ENCODE measurements around the gene MTFR2.

Gene MTFR2

DNA sequence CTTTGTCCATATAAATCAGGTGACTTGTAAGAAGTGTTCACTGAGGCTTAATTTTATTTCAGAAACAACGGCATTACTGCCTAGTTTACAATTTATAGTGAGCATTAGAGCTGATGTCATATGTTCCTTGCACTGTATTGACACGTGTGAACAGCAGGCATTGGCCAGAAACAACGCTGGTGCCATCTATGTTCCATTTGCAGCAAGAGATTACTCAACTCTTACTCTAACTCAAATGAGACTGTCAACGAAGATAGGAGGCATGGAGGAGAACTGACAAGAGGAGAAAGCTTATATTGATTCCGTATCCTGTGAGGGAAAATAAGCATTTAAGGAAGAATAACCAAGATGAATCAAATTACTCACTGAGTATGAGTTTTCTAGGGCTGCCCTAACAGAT lies 48.4 kb downstream of the MTFR2 start:
- no peak overlapping the region for H3K27ac ChIP-seq (ENCODE audit: low read depth, low read length)
- no peaks in the 10 kb centered on the region for H3K36me3 ChIP-seq (ENCODE audit: control insufficient read depth, insufficient read depth, low read length)
- no peaks in the 10 kb centered on the region for H3K4me1 ChIP-seq (ENCODE audit: control insufficient read depth, insufficient read depth, low read length)
- no peaks in the 10 kb centered on the region for H3K27me3 ChIP-seq (ENCODE audit: control insufficient read depth, insufficient read depth, low read length)
- no peak overlapping the region for H3K4me3 ChIP-seq (ENCODE audit: low read length)
- no peak overlapping the region for H3K9ac ChIP-seq (ENCODE audit: low read length)

DNA sequence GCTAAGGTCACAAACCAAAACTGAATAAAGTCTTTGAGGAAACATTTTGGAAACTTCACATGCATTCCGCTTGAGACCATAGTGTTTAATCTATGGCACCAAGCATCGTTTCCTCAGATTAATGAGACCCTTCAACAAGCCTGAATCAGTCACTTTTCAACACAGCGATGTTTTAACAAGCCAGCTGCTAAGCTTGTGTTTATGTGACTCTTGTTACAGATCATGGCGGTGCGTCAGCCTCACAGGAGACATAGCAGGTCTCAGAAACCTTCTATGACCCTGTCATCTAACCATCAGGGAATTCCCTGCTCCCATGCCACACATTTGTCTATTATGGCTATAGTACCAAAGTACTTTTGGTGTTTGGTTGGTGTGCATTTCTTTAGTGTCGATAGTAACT lies 57.2 kb downstream of the MTFR2 start:
- H3K9ac ChIP-seq (ENCODE audit: low read length), result no peak overlapping the region

DNA sequence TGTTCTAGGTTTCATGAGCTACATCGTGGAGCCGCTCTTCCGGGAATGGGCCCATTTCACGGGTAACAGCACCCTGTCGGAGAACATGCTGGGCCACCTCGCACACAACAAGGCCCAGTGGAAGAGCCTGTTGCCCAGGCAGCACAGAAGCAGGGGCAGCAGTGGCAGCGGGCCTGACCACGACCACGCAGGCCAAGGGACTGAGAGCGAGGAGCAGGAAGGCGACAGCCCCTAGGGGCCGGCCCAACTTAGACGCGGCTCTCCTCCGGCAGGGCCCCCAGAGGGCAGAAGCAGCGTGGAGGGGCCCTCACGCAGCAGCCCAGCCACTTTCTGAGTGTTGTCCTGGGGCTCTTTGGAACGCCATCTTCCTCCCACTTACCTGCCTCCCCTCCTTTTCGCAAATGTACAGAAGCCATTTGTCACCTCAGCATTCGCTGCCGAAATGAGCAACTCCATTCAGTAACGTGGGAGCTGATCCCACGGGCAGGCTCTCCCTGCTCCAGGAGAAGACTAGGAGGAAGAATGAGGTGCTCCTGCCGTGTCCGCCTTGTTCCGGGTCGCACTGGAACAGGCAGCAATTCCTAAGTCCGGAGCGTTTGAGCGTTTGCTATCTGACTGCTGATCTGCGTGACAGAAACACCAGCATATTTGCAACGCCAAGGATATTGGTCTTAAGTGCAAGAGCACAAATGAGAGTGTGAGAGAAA lies 58.4 kb downstream of the MTFR2 start:
- H3K4me1 ChIP-seq (ENCODE audit: control insufficient read depth, insufficient read depth, low read length), result no peaks in the 10 kb centered on the region
- H3K27ac ChIP-seq (ENCODE audit: low read depth, low read length), result no peak overlapping the region
- no peak overlapping the region for H3K9ac ChIP-seq (ENCODE audit: low read length)
- no peak overlapping the region for H3K4me3 ChIP-seq (ENCODE audit: low read length)
- H3K36me3 ChIP-seq (ENCODE audit: control insufficient read depth, insufficient read depth, low read length), result no peaks in the 10 kb centered on the region
- no peaks in the 10 kb centered on the region for H3K27me3 ChIP-seq (ENCODE audit: control insufficient read depth, insufficient read depth, low read length)

More for the DNA sequence above, 57.2 kb downstream of the MTFR2 start:
- Histone ChIP-seq H3K4me3 (ENCODE audit: low read length) (no peak overlapping the region), H3K27ac (ENCODE audit: low read depth, low read length) (no peak overlapping the region), H3K4me1 (ENCODE audit: control insufficient read depth, insufficient read depth, low read length) (no peaks in the 10 kb centered on the region), H3K36me3 (ENCODE audit: control insufficient read depth, insufficient read depth, low read length) (no peaks in the 10 kb centered on the region), H3K27me3 (ENCODE audit: control insufficient read depth, insufficient read depth, low read length) (no peaks in the 10 kb centered on the region)

DNA sequence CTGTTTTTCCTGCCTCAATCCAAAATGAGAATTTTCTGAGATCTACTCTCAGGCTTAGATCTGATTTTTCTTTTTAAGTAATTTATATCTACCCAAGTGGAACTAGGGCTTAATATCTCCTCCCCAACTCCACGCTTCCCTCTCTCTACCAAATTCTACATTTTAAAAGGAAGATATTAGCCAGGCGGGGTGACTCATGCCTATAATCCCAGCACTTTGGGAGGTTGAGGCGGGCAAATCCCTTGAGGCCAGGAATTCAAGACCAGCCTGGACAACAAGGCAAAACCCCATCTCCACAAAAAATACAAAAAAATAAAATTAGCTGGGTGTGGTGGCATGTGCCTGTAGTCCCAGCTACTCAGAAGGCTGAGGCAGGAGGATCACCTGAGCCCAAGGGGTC lies 61.0 kb downstream of the MTFR2 start:
- Histone ChIP-seq H3K27me3 (ENCODE audit: control insufficient read depth, insufficient read depth, low read length) (no peaks in the 10 kb centered on the region), H3K36me3 (ENCODE audit: control insufficient read depth, insufficient read depth, low read length) (no peaks in the 10 kb centered on the region), H3K4me1 (ENCODE audit: control insufficient read depth, insufficient read depth, low read length) (no peaks in the 10 kb centered on the region), H3K27ac (ENCODE audit: low read depth, low read length) (no peak overlapping the region), H3K9ac (ENCODE audit: low read length) (no peak overlapping the region), H3K4me3 (ENCODE audit: low read length) (no peak overlapping the region)

DNA sequence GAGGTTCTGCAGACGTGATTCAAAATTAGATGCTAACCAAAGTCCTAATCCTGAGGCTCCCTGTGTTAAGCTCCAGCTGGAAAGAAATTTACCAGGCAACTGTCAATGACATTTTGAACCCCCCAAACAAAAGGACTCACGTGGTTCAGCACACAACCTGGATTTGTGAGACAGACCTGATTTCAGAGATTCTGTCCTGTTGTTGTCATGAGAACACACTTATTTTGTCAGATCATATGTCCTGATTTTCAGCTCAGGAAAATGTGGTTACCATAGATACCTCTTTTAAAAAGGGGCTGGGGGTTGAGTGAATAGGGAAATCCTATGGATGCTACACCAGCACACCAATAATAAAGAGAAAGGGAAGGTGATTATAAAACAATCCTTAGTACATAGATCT lies 61.6 kb downstream of the MTFR2 start:
- Histone ChIP-seq H3K4me1 (ENCODE audit: control insufficient read depth, insufficient read depth, low read length) (no peaks in the 10 kb centered on the region), H3K4me3 (ENCODE audit: low read length) (no peak overlapping the region), H3K27me3 (ENCODE audit: control insufficient read depth, insufficient read depth, low read length) (no peaks in the 10 kb centered on the region), H3K36me3 (ENCODE audit: control insufficient read depth, insufficient read depth, low read length) (no peaks in the 10 kb centered on the region), H3K9ac (ENCODE audit: low read length) (no peak overlapping the region), H3K27ac (ENCODE audit: low read depth, low read length) (no peak overlapping the region)

DNA sequence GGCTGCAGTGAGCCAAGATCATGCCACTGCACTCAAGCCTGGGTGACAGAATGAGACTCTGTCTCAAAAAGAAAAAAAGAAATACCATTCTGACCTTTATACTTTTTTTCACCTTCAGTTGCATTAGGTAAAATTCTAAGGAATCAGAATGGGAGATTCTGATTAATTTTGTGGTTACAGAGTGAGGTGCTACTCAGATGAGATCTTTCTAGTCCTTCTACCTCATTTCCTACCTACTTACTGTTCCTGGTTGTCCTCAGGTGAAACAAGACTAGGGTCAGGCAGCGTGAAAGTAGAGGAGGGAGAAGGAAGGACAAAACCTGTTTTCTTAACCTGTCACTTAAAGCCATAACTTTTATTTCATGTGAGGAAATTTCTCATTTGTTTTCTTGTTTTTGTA lies 63.7 kb downstream of the MTFR2 start:
- no peaks in the 10 kb centered on the region for H3K27me3 ChIP-seq (ENCODE audit: control insufficient read depth, insufficient read depth, low read length)

DNA sequence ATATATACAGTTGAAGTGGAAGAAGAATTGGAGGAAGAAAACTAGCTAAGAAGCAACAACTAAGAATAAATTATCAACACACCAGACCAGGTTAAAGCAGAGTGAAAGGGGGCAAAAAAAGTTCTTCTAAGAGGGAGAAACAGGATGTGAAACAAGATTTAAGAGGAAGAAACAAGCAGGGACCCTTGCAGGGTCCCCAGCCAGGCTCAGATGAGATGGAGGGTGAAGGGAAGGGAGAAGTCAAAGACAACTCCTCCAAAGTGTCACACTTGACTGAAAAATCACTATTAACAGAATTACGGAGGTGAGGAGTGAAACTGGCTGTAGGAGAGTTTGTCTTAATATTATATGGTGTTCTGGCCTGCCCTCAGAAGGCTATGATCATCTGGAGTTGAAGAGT lies 65.4 kb downstream of the MTFR2 start:
- H3K4me1 ChIP-seq (ENCODE audit: control insufficient read depth, insufficient read depth, low read length), result peaks cover 2% of the 10 kb centered on the region
- no peak overlapping the region for H3K4me3 ChIP-seq (ENCODE audit: low read length)
- no peak overlapping the region for H3K27ac ChIP-seq (ENCODE audit: low read depth, low read length)
- H3K9ac ChIP-seq (ENCODE audit: low read length), result no peak overlapping the region
- H3K27me3 ChIP-seq (ENCODE audit: control insufficient read depth, insufficient read depth, low read length), result no peaks in the 10 kb centered on the region
- no peaks in the 10 kb centered on the region for H3K36me3 ChIP-seq (ENCODE audit: control insufficient read depth, insufficient read depth, low read length)

More for the DNA sequence above, 63.7 kb downstream of the MTFR2 start:
- Histone ChIP-seq H3K27ac (ENCODE audit: low read depth, low read length) (no peak overlapping the region), H3K9ac (ENCODE audit: low read length) (no peak overlapping the region), H3K4me1 (ENCODE audit: control insufficient read depth, insufficient read depth, low read length) (no peaks in the 10 kb centered on the region), H3K36me3 (ENCODE audit: control insufficient read depth, insufficient read depth, low read length) (no peaks in the 10 kb centered on the region), H3K4me3 (ENCODE audit: low read length) (no peak overlapping the region)

DNA sequence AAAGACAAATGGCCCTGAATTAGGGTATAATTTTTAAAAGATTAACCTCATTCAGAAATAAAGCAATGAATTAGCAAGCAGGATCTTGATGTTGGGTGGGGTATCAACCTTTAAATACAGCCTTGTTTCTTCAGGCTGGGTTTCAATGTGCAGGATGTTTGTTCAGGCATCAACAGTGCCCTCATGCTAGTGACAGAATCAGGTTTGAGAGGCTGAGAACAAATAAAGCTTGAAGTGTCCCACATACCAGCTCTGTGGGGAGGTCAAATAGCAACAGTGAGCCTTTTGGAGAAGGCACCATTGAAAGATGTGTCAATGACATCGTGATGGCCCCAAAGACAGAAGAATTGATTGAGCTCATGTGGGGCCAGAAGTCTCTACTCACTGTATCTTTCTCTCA lies 68.2 kb downstream of the MTFR2 start:
- Histone ChIP-seq H3K27ac (ENCODE audit: low read depth, low read length) (no peak overlapping the region), H3K9ac (ENCODE audit: low read length) (no peak overlapping the region), H3K27me3 (ENCODE audit: control insufficient read depth, insufficient read depth, low read length) (no peaks in the 10 kb centered on the region), H3K4me3 (ENCODE audit: low read length) (no peak overlapping the region), H3K36me3 (ENCODE audit: control insufficient read depth, insufficient read depth, low read length) (no peaks in the 10 kb centered on the region), H3K4me1 (ENCODE audit: control insufficient read depth, insufficient read depth, low read length) (peaks cover 2% of the 10 kb centered on the region)

DNA sequence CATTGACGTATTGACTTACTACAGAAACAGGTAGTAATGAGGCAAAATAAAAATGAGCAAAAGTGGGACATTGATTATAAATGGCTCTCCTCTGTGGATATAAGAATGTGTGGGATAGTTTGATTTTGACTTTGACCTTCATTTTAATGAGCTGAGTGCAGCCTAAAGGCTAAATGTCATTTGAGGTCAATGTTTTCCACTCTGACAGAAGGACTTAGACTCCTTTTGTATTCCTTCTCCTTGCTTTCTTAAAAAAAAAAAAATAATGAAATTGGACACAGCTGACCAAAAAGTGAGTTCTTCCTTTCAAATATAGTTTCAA lies 68.6 kb downstream of the MTFR2 start:
- peaks cover 2% of the 10 kb centered on the region for H3K4me1 ChIP-seq (ENCODE audit: control insufficient read depth, insufficient read depth, low read length)
- no peaks in the 10 kb centered on the region for H3K27me3 ChIP-seq (ENCODE audit: control insufficient read depth, insufficient read depth, low read length)
- H3K36me3 ChIP-seq (ENCODE audit: control insufficient read depth, insufficient read depth, low read length), result no peaks in the 10 kb centered on the region
- no peak overlapping the region for H3K27ac ChIP-seq (ENCODE audit: low read depth, low read length)
- H3K4me3 ChIP-seq (ENCODE audit: low read length), result no peak overlapping the region
- H3K9ac ChIP-seq (ENCODE audit: low read length), result no peak overlapping the region

Measured in rectal smooth muscle tissue (tissue), 1 donor.